Stimulated activated CD4-positive, alpha-beta T cell treated with anti-CD3 and anti-CD28 coated beads, TNF-alpha, amount 100 ng/mL, for 1 hour (primary cell): ENCODE results near the gene ATRIP.

ENCODE experiments used
- DNase-seq, 3 donors: peaks; one replicate each; pipeline ENCODE4 v3.0.0-alpha.2; 2020; ENCODE audit warnings: low read depth in 3 of 3, low spot score in 1 of 3

The ATRIP gene

DNA sequence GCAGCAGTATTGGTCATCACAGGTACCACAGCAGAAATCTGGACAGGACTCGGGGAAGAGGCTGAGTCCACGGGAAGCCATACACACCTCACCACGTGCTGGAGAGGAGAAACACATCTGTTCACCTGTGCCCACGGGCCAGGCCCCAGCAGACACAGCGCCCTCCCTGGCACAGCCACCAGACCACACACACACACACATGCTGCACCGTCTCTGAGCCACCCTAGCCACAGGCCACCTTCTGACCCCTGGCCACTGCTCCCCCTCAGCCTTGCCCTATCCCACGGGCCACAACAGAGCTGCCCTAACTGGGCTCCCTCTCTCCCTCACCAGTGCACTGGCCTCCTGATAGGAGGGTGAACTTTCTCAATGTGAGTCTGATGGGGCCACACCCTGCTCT is 54.7 kb downstream of the ATRIP start:
- no peak for DNase-seq

DNA sequence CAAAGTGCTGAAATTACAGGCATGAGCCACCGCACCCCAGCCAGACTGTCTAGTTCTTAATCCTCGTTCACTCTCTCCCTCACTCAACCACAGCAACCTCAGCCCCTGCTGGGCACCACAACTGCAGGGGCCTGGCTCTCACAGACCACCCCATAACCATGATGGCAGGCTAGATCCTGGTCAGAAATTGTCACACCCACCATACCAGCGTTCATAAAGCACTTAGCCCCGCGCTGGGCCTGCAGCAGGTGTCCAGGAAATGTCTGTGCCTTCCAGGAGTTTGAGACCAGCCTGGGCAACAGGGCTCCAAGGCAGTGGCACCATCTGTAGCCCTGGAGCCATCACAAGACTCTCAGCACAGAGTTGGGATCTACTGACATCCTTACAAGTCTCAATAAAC is 55.6 kb downstream of the ATRIP start:
- no peak for DNase-seq

DNA sequence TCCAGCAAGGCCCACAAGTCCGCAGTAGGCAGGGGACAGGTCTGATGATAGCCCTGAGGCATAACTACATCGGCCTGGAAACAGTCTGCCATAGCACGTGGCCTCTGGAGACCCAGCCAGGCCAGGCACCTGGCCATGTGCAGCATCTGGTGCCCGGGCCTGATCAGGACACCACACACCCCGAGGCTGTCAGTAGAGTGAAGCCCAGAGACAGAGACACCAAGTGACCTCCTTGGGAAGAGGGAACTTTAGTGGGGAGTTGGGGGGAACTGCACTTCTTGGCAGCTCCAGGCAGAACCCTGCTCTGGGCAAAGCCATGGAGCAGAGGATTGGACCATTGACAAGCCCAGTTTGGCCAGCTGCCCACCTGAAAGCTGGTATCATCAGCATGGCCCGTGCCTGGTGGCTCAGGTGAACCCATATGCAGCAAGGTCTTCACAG is 56.2 kb downstream of the ATRIP start:
- DNase-seq = no peak

DNA sequence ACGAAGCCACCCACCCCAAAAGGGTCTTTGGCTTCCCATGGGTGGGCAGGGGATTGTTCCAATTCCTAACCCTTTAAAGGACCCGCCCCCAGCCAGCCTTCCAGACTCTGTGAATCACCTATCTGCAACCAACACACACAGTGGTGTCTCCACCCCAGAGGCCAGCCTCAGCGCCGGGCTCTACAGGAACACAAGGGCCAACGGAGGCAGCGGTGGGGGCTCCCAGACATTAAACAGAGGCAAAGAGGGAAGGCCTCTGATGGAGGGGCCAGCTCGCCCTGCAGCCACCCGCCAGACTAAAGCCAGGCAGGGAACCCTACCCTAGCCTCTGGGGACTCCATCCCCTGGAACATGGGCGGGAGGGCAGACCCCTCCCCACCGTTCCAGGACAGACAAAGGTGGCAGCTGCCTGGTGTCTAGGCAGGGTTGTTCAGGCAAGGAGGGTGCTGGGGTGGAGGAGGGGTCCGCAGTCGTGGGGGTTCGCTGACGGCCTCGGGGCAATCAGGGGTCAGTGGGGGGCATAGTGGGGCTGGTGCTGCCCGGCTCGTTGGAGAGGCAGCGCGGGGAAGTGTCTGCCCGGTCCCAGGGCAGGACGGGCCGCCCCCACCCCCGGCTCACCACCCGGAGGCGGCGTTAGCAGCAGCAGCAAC is 57.0 kb downstream of the ATRIP start:
- no peak for DNase-seq

DNA sequence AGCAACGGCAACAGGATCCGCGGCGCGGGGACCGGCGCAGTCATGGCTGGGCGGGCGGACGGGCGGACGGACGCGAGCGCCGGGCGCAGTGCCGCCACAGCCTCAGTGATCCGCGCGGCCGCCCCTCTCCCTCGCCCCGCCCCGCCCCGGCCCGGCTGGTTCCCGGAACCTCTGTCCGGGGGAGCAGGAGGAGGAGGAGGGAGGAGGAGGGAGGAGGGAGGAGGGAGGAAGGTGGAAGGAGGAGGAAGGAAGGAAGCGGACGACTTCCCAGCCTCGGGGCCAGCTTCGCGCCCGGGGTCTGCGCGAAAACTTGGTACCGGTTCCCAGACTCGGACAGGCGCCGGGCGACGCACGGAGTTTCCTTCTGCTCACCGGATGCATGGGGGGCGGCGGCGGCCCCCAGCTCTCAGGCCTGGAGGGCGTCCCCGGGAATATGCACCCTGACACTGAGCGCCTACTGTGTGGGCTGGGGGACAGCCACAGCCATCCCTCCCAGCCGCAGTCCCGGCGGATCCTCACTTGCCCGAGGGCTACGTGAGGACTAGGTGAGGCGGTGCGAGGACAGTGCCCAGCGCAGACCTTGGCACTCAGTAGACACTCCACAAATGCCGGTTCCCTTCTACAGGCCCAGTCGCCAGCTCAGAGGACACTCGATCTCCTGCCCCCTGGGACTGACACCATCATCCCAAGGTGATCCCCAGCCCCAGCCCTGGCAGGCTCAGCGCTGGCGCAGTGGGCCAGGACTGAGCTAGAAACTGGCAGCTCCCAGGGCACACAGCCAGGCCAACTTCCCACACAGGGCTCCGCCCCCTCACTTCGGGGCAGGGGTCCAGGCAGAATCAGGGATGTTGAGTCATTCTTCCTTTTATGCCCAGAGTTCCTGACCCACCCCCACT is 57.8 kb downstream of the ATRIP start, which contains the start of gene SHISA5:
SHISA5 (minus strand) TSS at position 124 of the 896 bp plus-strand sequence; CDS start at position 44, 80 bp downstream.
- peak in 2 of 3 donors; percentile 23 to 38 for DNase-seq

DNA sequence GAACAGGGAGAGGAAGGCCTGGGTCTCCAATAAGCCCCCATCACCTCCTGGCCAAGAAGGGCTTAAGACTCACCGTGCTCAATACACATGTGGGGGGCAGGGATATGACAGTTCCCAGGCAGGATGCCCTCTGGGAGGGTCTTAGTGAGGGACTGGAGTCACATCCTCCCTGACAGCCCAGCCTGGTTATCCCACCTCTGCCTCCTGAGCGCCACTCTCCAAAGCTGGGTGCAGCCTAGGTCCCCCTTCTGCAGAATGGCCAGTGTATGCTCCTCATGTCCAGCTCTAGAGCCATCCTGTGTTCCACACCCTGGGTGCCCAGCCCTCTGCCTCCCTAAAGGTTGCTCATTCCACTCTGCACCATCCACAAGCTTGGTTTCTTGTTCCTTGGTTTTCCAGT is 58.6 kb downstream of the ATRIP start:
- no peak for DNase-seq

DNA sequence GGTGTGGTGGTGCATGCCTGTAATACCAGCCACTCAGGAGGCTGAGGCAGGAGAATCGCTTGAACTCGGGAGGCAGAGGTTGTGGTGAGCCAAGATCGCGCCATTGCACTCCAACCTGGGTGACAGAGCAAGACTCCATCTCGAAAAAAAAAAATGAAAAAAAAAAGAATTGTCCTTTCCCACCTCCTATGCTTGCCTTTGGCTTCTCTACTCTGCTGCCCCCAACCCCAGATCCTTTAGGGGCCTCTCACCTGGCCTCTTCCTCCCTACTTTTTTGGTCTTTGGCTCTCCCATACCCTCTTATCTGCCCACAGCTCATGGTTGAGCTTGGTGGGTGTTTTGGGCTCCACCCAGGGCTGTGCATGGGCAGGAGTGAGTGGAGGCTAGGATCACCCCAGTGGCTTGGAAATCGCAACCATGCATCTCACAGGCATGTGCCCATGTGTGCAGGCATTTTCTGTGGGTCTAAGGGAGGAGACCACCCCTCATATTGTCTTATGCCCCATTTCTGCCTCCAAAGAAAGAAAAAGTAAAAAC is 59.5 kb downstream of the ATRIP start:
- no peak for DNase-seq

DNA sequence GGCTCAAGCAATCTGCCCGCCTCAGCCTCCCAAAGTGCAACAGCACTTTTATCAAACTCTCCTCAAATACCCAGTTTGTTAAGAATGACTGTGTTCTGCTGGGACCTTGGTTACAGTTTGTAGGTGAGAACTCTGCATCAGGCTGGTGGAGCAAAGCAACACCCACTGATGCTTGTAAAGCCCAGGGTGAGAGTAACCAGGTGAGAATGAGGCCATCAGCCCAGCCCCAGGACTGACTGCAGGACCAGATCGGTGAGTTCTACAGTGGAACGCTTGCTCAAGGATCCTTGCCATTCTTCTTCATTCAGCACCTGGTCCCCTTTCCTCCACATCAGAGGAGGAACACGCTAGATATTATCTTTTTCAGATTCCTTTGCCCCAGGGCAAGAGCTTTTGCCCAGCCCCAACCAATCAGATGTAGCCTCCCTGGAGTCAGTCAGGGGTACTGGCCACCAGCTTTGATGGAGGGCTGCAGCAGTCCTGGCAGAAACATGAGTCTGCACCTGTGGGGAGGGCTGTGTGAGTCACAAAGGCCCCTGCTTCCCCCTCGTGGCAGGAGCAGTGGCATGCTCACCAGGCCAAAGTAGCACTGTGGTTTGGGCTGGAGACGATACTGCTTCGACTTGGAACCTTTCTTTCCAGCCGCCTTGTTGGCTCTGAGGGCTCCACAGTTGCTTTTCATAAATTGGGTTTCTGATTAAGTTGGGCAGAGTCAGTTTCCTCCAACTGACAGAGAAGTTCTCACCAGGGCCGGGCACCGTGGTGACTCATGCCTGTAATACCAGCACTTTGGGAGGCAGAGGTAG is 60.9 kb downstream of the ATRIP start:
- DNase-seq = peak; percentile 40 to 63 (median 61)

DNA sequence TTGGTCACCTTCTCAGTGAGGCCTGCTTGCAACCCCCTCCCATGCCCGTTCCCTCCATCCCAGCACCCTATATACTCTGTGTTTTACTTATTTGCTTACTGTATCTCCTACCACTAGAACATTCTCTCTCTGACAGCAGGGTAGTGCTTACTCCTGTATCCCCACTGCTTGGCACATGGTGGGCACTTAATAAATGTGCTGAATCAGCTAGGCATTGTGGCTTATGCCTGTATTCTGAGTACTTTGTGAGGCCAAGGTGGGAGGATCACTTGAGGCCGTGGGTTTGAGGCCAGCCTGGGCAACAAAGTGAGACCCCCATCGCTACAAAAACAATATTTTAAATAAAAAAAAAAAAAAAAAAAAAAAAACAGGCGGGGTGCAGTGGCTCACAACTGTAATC is 65.0 kb downstream of the ATRIP start:
- DNase-seq = no peak

DNA sequence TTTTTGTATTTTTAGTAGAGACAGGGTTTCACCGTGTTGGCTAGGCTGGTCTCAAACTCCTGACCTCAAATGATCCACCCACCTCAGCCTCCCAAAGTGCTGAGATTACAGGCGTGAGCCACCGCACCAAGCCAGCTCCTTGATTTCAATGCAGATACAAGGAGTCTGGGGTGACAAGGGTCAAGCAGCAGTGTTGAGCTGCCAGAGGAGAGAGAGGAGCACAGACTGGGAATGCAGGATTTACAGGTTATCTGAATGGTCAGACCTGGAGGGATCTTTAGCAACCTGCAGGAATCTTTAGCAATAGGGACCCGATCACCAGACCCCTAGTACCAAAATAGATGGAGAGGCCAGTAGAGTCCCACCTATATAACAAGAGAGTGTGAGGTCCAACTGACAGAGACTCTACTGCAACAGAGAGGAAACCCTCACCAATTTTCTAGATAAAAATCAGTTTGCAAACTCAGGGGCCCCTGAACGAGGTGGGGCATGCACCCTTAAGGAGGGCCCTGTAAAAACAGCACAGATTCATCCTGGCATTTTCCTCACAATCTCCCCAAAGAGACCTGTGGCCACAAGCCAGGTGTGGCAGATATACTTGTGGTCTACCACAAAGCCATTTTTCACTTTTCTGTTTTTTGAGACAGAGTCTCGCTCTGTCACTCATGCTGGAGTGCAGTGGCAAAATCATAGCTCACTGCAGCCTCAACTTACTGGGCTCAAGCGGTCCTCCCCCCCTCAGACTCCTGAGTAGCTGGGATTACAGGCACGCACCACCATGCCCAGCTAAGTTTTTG is 68.1 kb downstream of the ATRIP start:
- no peak for DNase-seq
